K562 (cell line): Measurements from ENCODE around the gene ACTC1. TPM values are rescaled to one million over a fixed set of nuclear protein-coding genes. Genes with fewer than 3 reads are reported as not detected.
A peak's percentile ranks its signal among the peaks of the same experiment; 100 is the strongest.

Experiments
- ASH1L ChIP-seq: fragments of 450-650 bp; IDR thresholded peaks from 2 replicates; pipeline ENCODE4 v1.6.1; 2018; ENCODE audit warnings: borderline replicate concordance, mild to moderate bottlenecking, low read depth; ENCODE audit not compliant: partially characterized antibody
- BDP1 ChIP-seq: IDR thresholded peaks from 3 replicates; pipeline ENCODE4 v1.6.1; 2011; ENCODE audit not compliant: insufficient read length, insufficient read depth
- EHMT2 ChIP-seq: fragments of 450-650 bp; IDR thresholded peaks from 2 replicates; pipeline ENCODE4 v1.6.1; 2018; ENCODE audit warnings: antibody characterized with exemption
- FOXJ3 ChIP-seq: sonication (generic); formaldehyde crosslinking; IDR thresholded peaks from 2 replicates; pipeline ENCODE4 v1.4.0; 2020; ENCODE audit warnings: mild to moderate bottlenecking, missing genetic modification reagents
- FOXK2 ChIP-seq, 2 experiments: fragments of 450-650 bp; IDR thresholded peaks in 1 of 2; conservative IDR thresholded peaks in 1 of 2; 2 replicates each; pipeline ENCODE4 v1.6.1; 2016; ENCODE audit warnings: low read depth in 2 of 2, mild to moderate bottlenecking in 1 of 2
- GATAD2A ChIP-seq: fragments of 450-650 bp; IDR thresholded peaks from 2 replicates; pipeline ENCODE4 v1.6.1; 2017
- IRF9 ChIP-seq: fragments of 450-650 bp; IDR thresholded peaks from 2 replicates; pipeline ENCODE4 v1.6.1; 2016; ENCODE audit warnings: missing biosample characterization, missing genetic modification characterization
- MXD1 ChIP-seq: fragments of 250-450 bp; sonication (Bioruptor Pico); IDR thresholded peaks from 2 replicates; pipeline ENCODE4 v1.8.0; 2021; ENCODE audit warnings: borderline replicate concordance, mild to moderate bottlenecking, moderate library complexity; ENCODE audit not compliant: poor library complexity, severe bottlenecking
- NR3C1 ChIP-seq: sonication (generic); formaldehyde crosslinking; IDR thresholded peaks from 2 replicates; pipeline ENCODE4 v1.8.1; 2022; ENCODE audit warnings: missing genetic modification reagents
- POU5F1 ChIP-seq: fragments of 150-350 bp; IDR thresholded peaks from 2 replicates; pipeline ENCODE4 v1.6.1; 2014; ENCODE audit warnings: borderline replicate concordance, low read length, low read depth, mild to moderate bottlenecking; ENCODE audit not compliant: partially characterized antibody
- PRMT5 ChIP-seq: sonication (generic); formaldehyde crosslinking; IDR thresholded peaks from 2 replicates; pipeline ENCODE4 v1.5.0; 2020; ENCODE audit warnings: missing genetic modification reagents
- RCOR1 ChIP-seq, 2 experiments: IDR thresholded peaks; 2 replicates each; pipeline ENCODE4 v1.6.1; 2012; ENCODE audit warnings: low read depth in 2 of 2, low read length in 2 of 2, borderline replicate concordance in 1 of 2, improper control_type of control experiment in 1 of 2
- SIN3A ChIP-seq, 2 experiments: fragments of 150-350 bp in 1 of 2; IDR thresholded peaks; 2 replicates each; pipeline ENCODE4 v1.6.1; 2011 to 2016; ENCODE audit warnings: borderline replicate concordance in 2 of 2, low read depth in 2 of 2, low read length in 2 of 2, mild to moderate bottlenecking in 2 of 2, moderate library complexity in 2 of 2; ENCODE audit not compliant: control insufficient read depth in 1 of 2
- ZC3H8 ChIP-seq: fragments of 450-650 bp; IDR thresholded peaks from 2 replicates; pipeline ENCODE4 v1.6.1; 2017
- ZNF124 ChIP-seq: sonication (generic); formaldehyde crosslinking; IDR thresholded peaks from 2 replicates; pipeline ENCODE4 v1.8.1; 2022; ENCODE audit warnings: missing genetic modification reagents
- ZNF347 ChIP-seq: fragments of 450-650 bp; formaldehyde crosslinking; IDR thresholded peaks from 2 replicates; pipeline ENCODE4 v1.4.0; 2020; ENCODE audit warnings: low read depth, mild to moderate bottlenecking, moderate library complexity
- ZNF395 ChIP-seq: fragments of 200-800 bp; sonication (Bioruptor generic); IDR thresholded peaks from 2 replicates; pipeline ENCODE4 v1.6.1; 2017; ENCODE audit warnings: missing genetic modification characterization, missing compliant biosample characterization
- polyA plus RNA-seq, 8 experiments: library from polyadenylated mRNA; depleted of rRNA in 4 of 8; stranded (reverse) in 5 of 8; unstranded in 3 of 8; fragments of >200 nt; fragmentation: Nextera tagmentation in 2 of 8; fragmentation: Illumina TruSeq in 1 of 8; extraction: Ambion mirVana in 2 of 8; extraction: Trizol in 1 of 8; gene quantifications; 2 replicates each; pipeline versions ENCODE4 v1.2.1 to v1.2.3, GENCODE V29; 2011 to 2014; ENCODE audit warnings: inconsistent platforms in 1 of 8, missing spikeins in 1 of 8
- total RNA-seq, 7 experiments: library from RNA; depleted of rRNA in 6 of 7; stranded (reverse); fragments of >200 nt in 6 of 7; fragmentation: Illumina TruSeq in 2 of 7; extraction: Trizol in 2 of 7; gene quantifications; 2 replicates each; pipeline versions ENCODE4 v1.2.1 to v1.2.3, GENCODE V29; 2011 to 2021; ENCODE audit warnings: low replicate concordance in 1 of 7
- TF ChIP-seq, protein P1 (sequence below): sonication (generic); formaldehyde crosslinking; IDR thresholded peaks from 2 replicates; pipeline ENCODE4 v1.8.0; 2022; ENCODE audit warnings: mild to moderate bottlenecking, missing genetic modification reagents, borderline replicate concordance
- TF ChIP-seq, protein P2 (sequence below): sonication (generic); formaldehyde crosslinking; IDR thresholded peaks from 2 replicates; pipeline ENCODE4 v1.8.1; 2023; ENCODE audit warnings: mild to moderate bottlenecking, missing genetic modification reagents

ACTC1 gene
- total and polyA plus RNA-seq, 9 of the 15 experiments (the other 6 are each of a cell fraction or from before 2014, with no cell fraction given): 0.08 to 0.84 (median 0.17) TPM; not detected in 3

- TF ChIP-seq, protein P1, sequence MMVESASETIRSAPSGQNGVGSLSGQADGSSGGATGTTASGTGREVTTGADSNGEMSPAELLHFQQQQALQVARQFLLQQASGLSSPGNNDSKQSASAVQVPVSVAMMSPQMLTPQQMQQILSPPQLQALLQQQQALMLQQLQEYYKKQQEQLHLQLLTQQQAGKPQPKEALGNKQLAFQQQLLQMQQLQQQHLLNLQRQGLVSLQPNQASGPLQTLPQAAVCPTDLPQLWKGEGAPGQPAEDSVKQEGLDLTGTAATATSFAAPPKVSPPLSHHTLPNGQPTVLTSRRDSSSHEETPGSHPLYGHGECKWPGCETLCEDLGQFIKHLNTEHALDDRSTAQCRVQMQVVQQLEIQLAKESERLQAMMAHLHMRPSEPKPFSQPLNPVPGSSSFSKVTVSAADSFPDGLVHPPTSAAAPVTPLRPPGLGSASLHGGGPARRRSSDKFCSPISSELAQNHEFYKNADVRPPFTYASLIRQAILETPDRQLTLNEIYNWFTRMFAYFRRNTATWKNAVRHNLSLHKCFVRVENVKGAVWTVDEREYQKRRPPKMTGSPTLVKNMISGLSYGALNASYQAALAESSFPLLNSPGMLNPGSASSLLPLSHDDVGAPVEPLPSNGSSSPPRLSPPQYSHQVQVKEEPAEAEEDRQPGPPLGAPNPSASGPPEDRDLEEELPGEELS: no peak
- 0 out of 2 replicates have a peak, but pooled peaks have one; percentile 26 for TF ChIP-seq ZNF395
- TF ChIP-seq ASH1L: no peak
- TF ChIP-seq EHMT2: peak; percentile 98
- 0 out of 2 replicates have a peak, but pooled peaks have one; percentile 48 for TF ChIP-seq FOXJ3 (CRISPR knock-in tag)
- TF ChIP-seq, protein P2, sequence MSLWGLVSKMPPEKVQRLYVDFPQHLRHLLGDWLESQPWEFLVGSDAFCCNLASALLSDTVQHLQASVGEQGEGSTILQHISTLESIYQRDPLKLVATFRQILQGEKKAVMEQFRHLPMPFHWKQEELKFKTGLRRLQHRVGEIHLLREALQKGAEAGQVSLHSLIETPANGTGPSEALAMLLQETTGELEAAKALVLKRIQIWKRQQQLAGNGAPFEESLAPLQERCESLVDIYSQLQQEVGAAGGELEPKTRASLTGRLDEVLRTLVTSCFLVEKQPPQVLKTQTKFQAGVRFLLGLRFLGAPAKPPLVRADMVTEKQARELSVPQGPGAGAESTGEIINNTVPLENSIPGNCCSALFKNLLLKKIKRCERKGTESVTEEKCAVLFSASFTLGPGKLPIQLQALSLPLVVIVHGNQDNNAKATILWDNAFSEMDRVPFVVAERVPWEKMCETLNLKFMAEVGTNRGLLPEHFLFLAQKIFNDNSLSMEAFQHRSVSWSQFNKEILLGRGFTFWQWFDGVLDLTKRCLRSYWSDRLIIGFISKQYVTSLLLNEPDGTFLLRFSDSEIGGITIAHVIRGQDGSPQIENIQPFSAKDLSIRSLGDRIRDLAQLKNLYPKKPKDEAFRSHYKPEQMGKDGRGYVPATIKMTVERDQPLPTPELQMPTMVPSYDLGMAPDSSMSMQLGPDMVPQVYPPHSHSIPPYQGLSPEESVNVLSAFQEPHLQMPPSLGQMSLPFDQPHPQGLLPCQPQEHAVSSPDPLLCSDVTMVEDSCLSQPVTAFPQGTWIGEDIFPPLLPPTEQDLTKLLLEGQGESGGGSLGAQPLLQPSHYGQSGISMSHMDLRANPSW (CRISPR knock-in tag): no peak
- no peak for TF ChIP-seq SIN3A (IDR thresholded peaks at IDR 0.05; ENCODE audit: borderline replicate concordance in 2 of 2, control insufficient read depth in 1 of 2, low read depth in 2 of 2, low read length in 2 of 2)
- peak in 1 of 2 experiments; percentile 44; a peak in 1 of 4 replicates for TF ChIP-seq RCOR1 (IDR thresholded peaks at IDR 0.05; ENCODE audit: borderline replicate concordance in 1 of 2, low read depth in 2 of 2, low read length in 2 of 2)
- no peak for TF ChIP-seq MXD1
- no peak for TF ChIP-seq ZNF347 (CRISPR knock-in tag)
- 0 out of 2 replicates have a peak, but pooled peaks have one; percentile 68 for TF ChIP-seq PRMT5
- TF ChIP-seq ZC3H8: no peak
- peak; percentile 26 to 51; a peak in 1 of 4 replicates for TF ChIP-seq FOXK2 (conservative IDR thresholded peaks at IDR 0.05 in 1 of 2, IDR thresholded peaks at IDR 0.05 in 1 of 2; ENCODE audit: low read depth in 2 of 2)
- TF ChIP-seq IRF9 (tag): no peak
- no peak for TF ChIP-seq GATAD2A
- TF ChIP-seq NR3C1 (CRISPR knock-in tag): no peak
- no peak for TF ChIP-seq ZNF124
- no peak for TF ChIP-seq BDP1
- TF ChIP-seq POU5F1: no peak
These were observed 42.0 kb downstream of the ACTC1 start (continued) for GRCh38 chr15:34753236-34753894.
